CD4-positive, alpha-beta T cell treated with Interferon alpha-2 for 1 hour (primary cell): ENCODE data around the gene ZFHX3.

Experiments used
- DNase-seq, 2 donors: peaks; one replicate each; pipeline ENCODE4 v3.0.0-alpha.2; 2020 to 2022

The ZFHX3 gene

GRCh38 chr16:72840631-72841381 is 207.1 kb downstream of the ZFHX3 start:
- DNase-seq = no peak

GRCh38 chr16:72838951-72839350 is 209.0 kb downstream of the ZFHX3 start:
- no peak for DNase-seq

- no peak for DNase-seq
Measured at GRCh38 chr16:72838586-72838910, 209.4 kb downstream of the ZFHX3 start.

- DNase-seq = no peak
Measured at GRCh38 chr16:72837846-72838585, 209.9 kb downstream of the ZFHX3 start.

- DNase-seq = no peak
Measured at GRCh38 chr16:72836985-72837384, 210.9 kb downstream of the ZFHX3 start.

GRCh38 chr16:72836181-72836580 is 211.7 kb downstream of the ZFHX3 start:
- no peak for DNase-seq

GRCh38 chr16:72835086-72835485 is 212.8 kb downstream of the ZFHX3 start:
- DNase-seq = no peak

GRCh38 chr16:72834499-72834898 is 213.4 kb downstream of the ZFHX3 start:
- DNase-seq = no peak

- no peak for DNase-seq
Measured at GRCh38 chr16:72833969-72834368, 214.0 kb downstream of the ZFHX3 start.

GRCh38 chr16:72833482-72833881 is 214.4 kb downstream of the ZFHX3 start:
- DNase-seq = no peak

- DNase-seq = peak; percentile 48 to 55
Measured at GRCh38 chr16:72832621-72833248, 215.2 kb downstream of the ZFHX3 start.

- no peak for DNase-seq
Measured at GRCh38 chr16:72829846-72830775, 217.8 kb downstream of the ZFHX3 start.

GRCh38 chr16:72827866-72828265 is 220.1 kb downstream of the ZFHX3 start:
- no peak for DNase-seq

GRCh38 chr16:72825912-72826621 is 221.9 kb downstream of the ZFHX3 start:
- DNase-seq = no peak

GRCh38 chr16:72824761-72825160 is 223.2 kb downstream of the ZFHX3 start:
- DNase-seq = no peak

GRCh38 chr16:72824027-72824426 is 223.9 kb downstream of the ZFHX3 start:
- no peak for DNase-seq

- DNase-seq = no peak
Measured at GRCh38 chr16:72821185-72821950, 226.6 kb downstream of the ZFHX3 start.

- DNase-seq = no peak
Measured at GRCh38 chr16:72819345-72819744, 228.6 kb downstream of the ZFHX3 start.

- no peak for DNase-seq
Measured at GRCh38 chr16:72818236-72818845, 229.6 kb downstream of the ZFHX3 start.

GRCh38 chr16:72815348-72816318 is 232.3 kb downstream of the ZFHX3 start:
- DNase-seq = no peak
